Measurements from ENCODE around the gene CHMP2A. TPM values are rescaled to one million over a fixed set of nuclear protein-coding genes. Genes with fewer than 3 reads are reported as not detected.

Gene CHMP2A
- total and polyA plus RNA-seq, 2 of the 8 experiments (the other 6 are each of a cell fraction or from before 2014, with no cell fraction given) = 70.0 to 132 TPM

DNA sequence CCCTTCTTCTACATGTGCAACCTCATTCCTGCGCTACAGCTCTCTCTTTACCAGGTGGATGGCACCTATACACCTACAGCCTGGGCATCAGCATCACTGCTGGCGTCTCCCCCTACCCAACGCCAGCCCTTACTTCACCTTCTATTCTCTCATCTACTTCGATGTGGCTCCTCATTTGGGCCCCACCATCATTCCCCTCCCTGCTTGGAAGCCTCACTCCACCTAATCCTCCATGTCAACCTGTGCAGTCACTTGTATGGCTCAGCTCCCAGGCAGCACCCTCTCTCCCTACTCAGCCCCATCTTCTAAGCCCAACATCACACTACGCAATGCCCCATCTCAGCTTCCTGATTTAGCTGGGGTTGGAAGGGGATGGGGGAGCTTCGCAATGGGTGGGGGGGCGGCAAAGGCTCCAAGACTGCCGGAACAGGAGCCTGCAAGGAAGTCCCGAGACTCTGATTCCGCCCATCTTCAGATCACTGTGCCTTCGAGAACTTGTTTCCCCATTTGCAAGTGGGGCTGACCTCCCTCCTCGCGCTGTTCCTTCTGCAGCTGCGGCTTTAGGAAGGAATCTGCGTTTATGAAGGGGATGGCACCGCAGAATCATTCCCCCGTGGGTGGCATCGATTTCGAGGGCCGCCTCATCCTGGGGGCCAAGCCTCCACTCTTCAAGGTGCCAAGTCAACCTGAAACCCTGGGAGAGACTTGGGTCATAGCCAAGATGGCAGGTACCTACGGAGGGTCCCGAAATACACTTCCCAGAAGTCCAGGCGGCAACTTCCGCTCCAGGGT is 17.3 kb upstream of the CHMP2A start (continued):
- TF ChIP-seq CHD7 (IDR thresholded peaks at IDR 0.05; ENCODE audit: insufficient replicate concordance, low read length) = no peak
- peak; percentile 59; the same call in 1 of the 2 replicates for TF ChIP-seq SIX5 (IDR thresholded peaks at IDR 0.05; ENCODE audit: low read depth, low read length)
- no peak for TF ChIP-seq SRF (IDR thresholded peaks at IDR 0.05; ENCODE audit: low read depth, low read length)
- TF ChIP-seq KDM4A (IDR thresholded peaks at IDR 0.05; ENCODE audit: low read depth, low read length, severe bottlenecking) = peak; percentile 50
- TF ChIP-seq POLR2AphosphoS5 (IDR thresholded peaks at IDR 0.05; ENCODE audit: low read depth, low read length) = no peak

Data from H1 (cell line).